ENCODE data around the gene SYT2.
"Not testable (repeated sequence)": the region's sequence is repeated elsewhere in the genome, so short reads cannot be mapped to it uniquely, and the experiment has no call there.

The SYT2 gene

DNA sequence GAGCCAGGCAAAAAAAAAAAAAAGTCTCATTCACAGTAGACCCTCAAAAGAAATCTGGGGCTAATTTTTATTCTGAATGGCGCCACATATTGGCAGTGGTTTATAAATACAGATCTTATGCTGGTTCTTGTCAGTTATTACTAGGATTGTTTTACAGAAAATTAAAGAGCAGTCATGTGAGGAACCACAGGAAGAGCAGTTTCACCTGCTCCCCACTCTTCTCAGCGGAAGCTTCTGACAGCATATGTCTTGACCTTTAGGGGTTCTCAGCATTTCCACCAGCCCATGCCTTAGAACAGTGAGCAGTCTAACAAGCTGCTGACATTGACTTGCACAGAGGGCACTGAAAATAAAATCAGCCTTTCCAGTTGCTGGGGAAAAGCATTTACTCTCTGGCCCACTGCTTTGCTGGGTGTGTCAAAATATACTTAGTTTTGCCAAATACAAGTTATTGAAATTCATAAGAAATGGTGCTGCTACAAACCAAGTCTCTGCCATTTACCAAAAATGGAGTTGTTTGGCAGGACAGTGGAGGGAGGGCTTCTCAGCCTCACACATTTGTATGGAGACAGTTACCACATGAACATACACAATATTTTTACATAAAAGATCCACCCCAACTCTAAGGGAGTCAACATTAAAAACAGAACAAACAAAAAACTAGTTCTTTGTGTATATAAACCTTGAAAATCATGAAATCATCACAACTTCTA, 144.2 kb downstream of the SYT2 start:
- DNase-seq = no peak

DNA sequence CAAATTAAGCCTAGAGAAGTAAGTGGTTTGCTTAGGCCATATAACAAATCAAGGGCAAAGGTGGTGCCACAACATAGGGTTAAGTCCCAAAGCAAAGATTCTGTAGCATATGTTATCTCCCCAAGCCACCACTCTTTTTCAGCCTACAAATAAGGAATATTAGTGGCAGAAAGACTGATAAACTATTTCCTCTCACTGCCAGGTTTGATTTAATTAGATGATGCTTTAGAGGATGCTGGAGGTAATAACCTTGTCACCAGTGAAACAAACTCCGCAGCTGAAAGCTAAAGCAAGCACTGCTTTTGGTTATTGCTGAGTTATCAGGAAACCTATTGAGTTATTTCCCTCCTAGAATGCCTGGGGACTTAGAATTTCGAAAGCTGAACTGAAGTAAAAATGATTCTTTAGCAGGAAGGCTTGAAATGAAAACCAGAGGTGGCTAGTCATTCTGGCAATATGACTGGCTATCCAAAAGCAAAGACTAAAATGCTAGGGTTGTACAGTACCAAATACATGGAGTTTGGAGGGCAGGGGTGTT, 145.2 kb downstream of the SYT2 start:
- no peak for DNase-seq

DNA sequence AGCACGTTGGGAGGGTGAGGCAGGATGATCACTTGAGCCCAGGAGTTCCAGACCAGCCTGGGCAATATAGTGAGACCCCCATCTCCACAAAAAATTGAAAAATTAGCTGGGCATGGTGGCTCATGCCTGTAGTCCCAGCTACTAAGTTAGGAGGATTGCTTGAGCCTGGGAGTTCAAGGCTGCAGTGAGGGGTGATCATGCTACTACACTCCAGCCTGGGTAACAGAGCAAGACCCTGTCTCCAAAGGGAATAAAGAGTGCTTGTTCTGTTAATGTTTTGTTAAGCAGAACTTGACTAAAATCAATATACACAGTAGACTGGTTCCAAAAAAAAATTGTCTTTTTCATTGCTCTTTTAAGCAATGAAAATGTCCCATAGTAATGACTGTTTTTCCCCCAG, 146.4 kb downstream of the SYT2 start:
- DNase-seq = no peak

- no peak for DNase-seq
Measured at GRCh38 chr1:202562444-202563060, 147.7 kb downstream of the SYT2 start.

GRCh38 chr1:202561726-202562443, 148.4 kb downstream of the SYT2 start:
- no peak for DNase-seq

DNA sequence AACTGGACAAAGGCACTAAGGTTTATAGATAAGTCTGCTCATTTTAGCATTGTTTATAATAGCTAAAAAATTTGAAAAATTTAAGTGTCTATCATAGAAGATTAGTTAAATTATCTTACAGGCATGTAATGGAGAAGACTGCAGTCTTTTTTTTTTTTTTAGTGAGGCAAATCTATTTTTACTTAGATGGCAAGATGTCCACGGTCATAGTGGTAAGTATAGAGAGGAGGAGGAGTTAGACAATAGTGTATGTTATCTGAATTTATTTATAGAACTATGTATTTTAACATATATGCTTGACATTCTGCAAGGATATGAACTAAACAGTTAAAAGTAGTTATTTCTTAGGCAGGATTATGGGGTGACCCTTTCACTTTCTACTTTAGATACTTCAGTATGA, 149.0 kb downstream of the SYT2 start:
- no peak for DNase-seq

DNA sequence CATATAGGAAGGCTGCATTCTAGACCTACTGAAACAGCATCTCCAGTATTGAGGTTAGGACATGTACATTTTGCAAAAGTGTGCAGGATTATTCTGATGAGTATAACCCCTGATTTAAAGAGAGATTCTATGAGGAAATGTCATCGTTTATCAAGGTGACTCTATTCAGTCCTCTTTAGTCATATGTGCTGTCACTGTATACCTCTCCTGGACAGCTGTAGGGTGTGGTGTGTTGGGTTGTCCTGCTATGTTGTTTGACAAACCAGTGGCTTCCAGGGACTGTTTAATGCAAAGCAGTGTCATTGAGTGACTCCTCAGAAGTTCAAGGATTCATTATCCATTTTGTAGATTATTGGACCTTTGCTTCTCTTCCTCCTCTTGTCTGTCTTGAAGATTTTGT, 152.6 kb downstream of the SYT2 start:
- not testable (repeated sequence) for DNase-seq

DNA sequence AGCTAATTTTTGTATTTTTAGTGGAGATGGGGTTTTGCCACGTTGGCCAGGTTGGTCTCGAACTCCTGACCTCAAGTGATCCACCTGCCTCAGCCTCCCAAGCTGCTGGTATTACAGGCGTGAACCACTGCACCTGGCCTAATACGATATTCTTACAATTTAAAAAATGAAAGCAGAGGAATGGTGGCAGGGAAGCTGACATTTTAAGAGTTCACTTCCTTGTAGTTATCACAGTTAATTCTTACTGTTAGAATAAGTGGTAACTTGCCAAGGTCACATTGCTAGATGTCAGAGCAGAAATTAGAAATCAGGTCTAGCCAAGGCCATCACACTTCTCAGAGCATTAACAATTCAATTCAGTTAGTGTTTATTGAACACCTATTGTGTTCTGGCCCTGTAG, 154.2 kb downstream of the SYT2 start:
- DNase-seq = not testable (repeated sequence)

DNA sequence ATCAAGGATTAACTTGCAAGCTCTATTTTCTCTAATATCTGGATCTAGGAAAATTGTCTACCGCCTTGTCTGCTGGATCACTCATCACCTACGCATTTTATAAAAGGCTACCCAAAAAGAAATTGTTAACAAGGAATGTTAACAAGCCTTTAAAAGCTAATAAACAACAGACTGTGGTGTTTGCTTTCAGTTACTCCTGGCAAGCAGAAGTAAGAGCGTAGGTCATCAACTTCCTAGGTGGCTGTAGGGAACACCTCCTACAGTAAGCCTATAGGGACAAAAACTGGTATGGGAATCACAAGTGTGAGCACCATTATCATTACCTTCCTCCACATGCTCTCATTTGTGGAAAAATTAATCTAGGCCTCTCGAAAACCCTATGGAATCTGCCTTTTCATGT, 155.6 kb downstream of the SYT2 start:
- not testable (repeated sequence) for DNase-seq

DNA sequence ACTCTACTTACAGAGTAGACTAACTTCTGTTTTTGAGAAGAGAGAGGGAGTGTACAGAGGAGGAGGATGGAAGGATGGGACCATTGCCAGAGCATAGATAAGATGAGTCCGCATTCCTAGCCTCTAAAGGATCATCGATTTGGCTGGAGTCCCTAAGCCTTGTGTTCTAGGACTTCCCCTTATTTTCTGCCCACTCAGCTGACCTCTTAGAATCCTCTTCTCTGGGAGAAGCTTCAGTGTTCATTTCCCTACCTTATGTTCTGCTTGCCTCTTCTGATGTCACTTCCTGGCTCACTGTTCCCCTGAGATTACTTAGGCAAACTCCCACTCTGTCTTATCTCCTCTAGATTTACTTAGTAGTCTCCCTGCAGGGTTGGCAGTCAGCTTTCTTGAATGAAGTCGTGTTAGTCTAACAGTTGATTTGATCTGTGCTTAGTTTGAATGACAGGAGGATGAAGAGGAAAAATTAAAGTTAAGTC, 156.7 kb downstream of the SYT2 start:
- no peak for DNase-seq

- DNase-seq = not testable (repeated sequence)
Measured at GRCh38 chr1:202553078-202553477, 157.2 kb downstream of the SYT2 start.

DNA sequence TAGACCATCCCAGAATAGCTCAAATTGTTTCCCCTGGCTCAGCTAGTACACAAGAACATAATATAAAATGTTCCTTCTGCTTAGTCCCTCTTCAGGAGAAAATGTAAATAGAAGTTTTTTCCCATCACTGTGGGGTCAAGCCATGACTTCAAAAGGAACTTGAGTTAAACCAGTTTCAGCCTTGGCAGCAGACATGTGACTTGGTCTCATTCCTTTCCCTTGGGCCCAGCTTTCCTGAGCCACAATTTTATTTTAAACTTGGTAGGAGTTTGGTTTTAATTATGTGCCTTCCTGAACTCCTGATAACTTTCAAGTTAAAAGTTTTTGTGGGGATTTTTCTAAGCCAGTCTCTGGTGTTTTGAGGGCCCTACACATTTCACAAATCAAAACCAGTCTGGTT, 157.6 kb downstream of the SYT2 start:
- not testable (repeated sequence) for DNase-seq

DNA sequence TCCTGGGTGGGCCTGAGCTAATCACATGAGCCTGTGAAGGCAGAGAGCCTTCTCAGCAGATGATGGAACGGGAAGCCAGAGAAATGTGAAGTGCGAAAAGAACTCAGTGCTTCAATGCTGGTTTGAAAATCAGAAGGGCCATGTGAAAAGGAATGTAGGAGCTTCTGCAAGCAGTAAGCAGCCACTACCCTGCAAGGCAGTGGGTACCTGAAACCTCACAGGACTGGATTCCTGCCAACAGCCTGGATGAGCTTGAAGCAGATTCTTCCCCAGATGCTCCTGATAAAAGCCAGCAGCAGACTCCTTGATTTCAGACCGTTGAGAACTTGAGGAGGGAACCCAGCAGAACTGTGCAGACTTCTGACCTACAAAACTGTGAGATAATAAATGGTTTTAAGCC, 158.6 kb downstream of the SYT2 start:
- DNase-seq = no peak

DNA sequence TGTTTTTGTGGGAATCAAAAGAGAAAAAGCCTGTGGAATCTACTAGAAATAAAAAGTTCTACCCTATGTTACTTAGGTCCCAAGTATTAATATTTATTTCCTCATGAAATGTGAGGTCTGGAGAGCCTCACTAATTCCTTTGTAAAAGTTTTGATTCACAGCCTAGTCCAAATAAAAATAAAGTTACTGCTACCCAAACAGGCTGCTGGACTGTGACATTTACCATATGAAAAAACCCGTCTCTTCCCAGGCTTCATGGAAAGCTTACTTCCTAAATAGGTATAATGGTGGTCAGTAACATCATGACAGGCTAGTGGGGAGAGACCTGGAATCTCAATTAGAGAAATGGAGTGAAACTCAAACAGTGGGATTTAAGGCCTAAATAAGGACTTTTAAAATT, 160.2 kb downstream of the SYT2 start:
- DNase-seq = not testable (repeated sequence)

DNA sequence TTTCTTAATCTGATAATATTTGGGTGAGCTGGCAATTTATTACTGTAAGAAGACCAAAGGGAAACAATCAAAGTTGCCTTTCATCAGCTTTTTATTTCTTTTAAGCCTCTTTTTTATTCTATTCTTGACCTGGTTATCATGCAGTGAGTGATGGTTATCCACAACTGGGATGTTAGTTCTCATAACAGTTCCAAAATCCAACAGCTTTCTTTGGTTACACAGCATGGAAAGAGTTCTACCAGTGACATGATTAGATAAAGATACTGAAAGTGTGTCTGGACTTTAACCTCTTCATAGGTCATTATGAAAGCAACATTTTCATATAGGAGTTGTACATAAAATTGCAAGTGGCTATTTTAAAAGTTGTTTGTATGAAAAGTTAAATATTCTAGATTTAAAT, 163.0 kb downstream of the SYT2 start:
- DNase-seq = no peak

DNA sequence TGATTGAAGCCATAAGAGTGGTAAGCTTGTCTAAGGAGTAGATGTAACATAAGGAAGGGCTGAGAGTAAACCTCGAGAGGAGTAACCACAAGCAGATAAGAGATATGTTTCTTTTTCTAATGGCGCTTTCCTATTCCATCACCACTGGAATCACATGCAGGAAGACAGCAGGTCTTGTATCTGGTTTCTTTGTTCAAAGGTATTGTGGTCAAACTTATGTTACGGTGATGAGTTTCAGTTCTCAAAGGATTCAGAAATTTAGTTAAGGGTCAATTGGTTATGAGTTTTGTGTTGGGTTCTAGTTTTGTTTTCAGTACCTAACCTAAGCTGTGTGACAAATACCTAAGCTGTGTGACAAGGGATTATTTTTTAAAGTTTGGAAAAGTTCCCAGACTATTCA, 163.5 kb downstream of the SYT2 start:
- DNase-seq = not testable (repeated sequence)

DNA sequence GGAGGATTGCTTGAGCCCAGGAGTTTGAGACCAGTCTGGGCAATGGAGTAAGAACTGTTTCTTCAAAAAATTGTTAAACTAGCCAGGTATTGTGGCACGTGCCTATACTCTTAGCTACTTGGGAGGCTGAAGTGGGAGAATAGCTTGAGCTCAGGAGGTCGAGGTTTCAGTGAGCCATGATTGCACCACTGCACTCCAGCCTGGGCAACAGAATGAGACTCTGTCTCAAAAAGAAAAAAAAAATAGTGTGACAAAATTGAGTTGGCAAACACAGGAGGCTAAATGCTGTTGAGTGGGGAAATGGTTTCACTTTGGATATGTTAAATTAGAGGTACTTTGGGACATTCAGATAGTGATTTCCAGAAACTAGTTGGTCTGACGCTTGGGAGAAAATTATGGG, 163.9 kb downstream of the SYT2 start:
- not testable (repeated sequence) for DNase-seq

DNA sequence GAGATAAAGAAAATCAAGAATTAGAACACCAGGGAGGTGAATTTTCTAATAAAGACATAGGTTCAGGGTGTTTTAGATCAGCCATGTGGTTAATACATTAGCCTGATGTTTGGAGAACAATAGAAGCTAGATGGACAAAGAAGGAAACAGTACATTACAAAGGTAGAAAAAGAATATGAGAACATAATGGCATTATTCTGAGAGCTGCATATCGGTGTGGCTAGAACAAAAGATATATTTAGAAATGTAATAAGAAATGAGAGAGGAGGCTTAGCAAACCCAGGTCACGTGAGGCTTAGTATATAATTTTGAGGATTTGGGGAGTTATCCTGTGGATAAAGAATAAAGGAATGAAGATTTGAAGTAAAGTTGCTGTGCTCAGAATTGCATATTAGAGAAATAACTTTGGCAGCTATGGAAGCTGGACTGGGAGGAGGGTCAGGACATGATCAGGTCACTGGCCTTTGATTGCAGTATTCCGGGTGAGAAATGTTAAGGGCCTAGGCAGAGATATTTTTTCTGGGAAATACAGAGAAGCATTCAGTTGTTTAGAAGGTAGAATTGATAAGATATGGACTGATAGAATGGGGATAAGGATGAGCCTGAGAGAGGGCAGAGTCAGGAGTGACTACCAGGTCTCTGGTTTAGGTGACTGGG, 164.5 kb downstream of the SYT2 start:
- DNase-seq = not testable (repeated sequence)

DNA sequence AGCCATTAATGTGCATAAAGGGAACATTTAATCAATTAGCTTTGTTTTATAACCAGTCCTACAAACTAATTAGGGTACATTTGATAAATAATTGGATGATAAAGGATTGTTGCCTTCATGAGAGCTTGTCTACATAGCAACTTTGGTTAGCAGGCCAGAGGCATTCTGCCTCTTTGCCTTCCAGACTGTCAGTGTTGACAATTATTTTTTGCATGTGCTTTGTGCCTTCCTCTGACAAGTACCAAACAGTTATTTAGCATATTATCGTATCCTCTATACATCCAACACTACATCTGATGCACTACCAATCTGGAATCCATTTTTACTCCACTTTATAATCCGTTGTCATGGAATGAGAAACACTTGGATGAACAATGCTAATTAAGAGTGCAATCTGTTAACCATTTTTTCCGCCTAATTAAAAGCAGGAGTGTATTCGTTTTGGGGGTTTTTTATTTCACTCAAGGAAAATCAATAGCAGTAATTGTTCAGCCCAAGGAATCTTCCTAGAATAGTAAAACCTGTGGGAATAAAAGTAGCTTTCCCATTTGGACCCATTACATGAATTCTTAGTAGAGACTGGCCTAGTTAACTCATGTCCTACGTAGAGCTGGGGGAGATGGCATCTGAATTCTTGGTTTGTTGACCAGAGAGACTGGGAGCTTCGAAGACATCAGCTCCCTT, 165.3 kb downstream of the SYT2 start:
- DNase-seq = not testable (repeated sequence)

GRCh38 chr1:202543537-202543936, 166.7 kb downstream of the SYT2 start:
- DNase-seq = not testable (repeated sequence)

DNA sequence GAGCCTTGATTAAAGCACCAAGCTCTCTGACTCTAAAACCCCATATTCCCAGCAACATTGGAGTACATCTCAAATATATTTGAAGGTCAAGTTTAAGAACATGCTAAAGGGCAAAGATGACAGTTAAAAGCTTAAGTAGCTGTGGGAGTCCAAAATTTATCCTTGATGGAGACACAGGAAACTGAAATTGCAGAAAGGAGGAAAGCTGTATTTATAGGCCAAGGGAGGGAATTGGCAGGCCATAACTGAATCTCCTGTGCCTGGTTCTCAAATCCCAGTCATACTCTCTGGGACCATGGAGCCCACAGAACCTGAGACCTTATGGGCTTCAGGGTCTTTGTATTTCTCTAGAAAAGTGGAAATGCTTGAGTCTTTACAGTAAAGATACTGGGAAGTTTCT, 167.8 kb downstream of the SYT2 start:
- DNase-seq = not testable (repeated sequence)

DNA sequence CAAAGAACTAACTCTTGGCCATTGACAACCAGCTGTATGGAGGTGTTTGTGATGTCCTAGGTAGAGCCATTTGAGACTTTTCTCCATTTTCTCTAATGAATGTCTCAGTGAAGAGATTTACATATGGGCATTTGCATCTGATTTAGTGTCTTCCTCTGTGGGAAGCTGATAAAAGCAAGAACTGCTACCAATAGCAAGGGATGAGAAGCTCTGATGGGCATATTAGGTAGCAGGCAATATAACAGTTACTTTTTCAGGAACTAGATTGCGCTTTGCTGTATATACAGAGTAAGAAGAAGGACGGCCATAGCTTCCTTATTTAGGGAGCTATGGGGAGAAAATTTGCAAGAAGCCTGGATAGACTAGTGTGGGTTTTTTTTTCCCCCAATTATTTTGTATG, 169.4 kb downstream of the SYT2 start:
- DNase-seq = not testable (repeated sequence)

Data from stimulated activated naive CD4-positive, alpha-beta T cell (primary cell).